ENCODE results near the gene SLN.

- TF ChIP-seq CTCF (IDR thresholded peaks at IDR 0.05; ENCODE audit: low read length), result no peak
- no peak for TF ChIP-seq EZH2 (optimal IDR thresholded peaks at IDR 0.05; ENCODE audit: low read depth, low read length)
These were observed 42.6 kb downstream of the SLN start for GRCh38 chr11:107669191-107669740.

Measured in MM.1S (cell line).